22Rv1 (cell line): ENCODE measurements around the gene SERPINB13.
"Not testable (repeated sequence)": the region's sequence is repeated elsewhere in the genome, so short reads cannot be mapped to it uniquely, and the experiment has no call there.

Experiments
- CTCF ChIP-seq: fragments of 450-650 bp; IDR thresholded peaks from 2 replicates; pipeline ENCODE4 v1.5.1; 2017; ENCODE audit warnings: mild to moderate bottlenecking
- ZFX ChIP-seq: fragments of 450-650 bp; IDR thresholded peaks from 2 replicates; pipeline ENCODE4 v1.6.1; 2017; ENCODE audit warnings: antibody characterized with exemption, borderline replicate concordance

- not testable (repeated sequence) for TF ChIP-seq CTCF, ZFX
These were observed 57.6 kb downstream of the SERPINB13 start for GRCh38 chr18:63644694-63645093.
